IPS DF 6.9 (cell line): ENCODE measurements around the gene CAPN5.

Experiments
- DNase-seq: peaks from one replicate; pipeline ENCODE4 v3.0.0-alpha.2; 2013; ENCODE audit warnings: low read depth, low spot score
- H3K27ac ChIP-seq: one replicate; pipeline ENCODE4 v1.5.1; 2013; ENCODE audit warnings: low read length, control low read depth
- H3K27me3 ChIP-seq: 2 replicates; pipeline ENCODE4 v1.6.1; 2013; ENCODE audit warnings: mild to moderate bottlenecking, low read length; ENCODE audit not compliant: control insufficient read depth, insufficient read depth
- H3K36me3 ChIP-seq: 2 replicates; pipeline ENCODE4 v1.6.1; 2013; ENCODE audit warnings: low read length; ENCODE audit not compliant: control insufficient read depth, insufficient read depth
- H3K4me1 ChIP-seq: 2 replicates; pipeline ENCODE4 v1.6.1; 2013; ENCODE audit warnings: low read length; ENCODE audit not compliant: control insufficient read depth, insufficient read depth
- H3K4me3 ChIP-seq: 2 replicates; pipeline ENCODE4 v1.5.1; 2013; ENCODE audit warnings: mild to moderate bottlenecking, low read length
- H3K9me3 ChIP-seq: 2 replicates; pipeline ENCODE4 v1.6.1; 2013; ENCODE audit warnings: low read length, inconsistent platforms; ENCODE audit not compliant: control insufficient read depth, insufficient read depth
- WGBS: extraction: QIAGEN DNeasy Blood & Tissue Kit; methylation state at CpG from one replicate; pipeline ENCODE4 v1.1.7; 2013; ENCODE audit warnings: mixed read lengths, missing lambda C conversion rate; ENCODE audit not compliant: insufficient read length, insufficient coverage; 5-methylcytosine and 5-hydroxymethylcytosine counted together

Gene CAPN5

GRCh38 chr11:77172666-77172982 is 105.9 kb downstream of the CAPN5 start:
- H3K4me1 ChIP-seq, result peaks cover 23% of the 10 kb centered on the region
- WGBS, result no CpG with 5 or more reads among the region's 16 CpGs

GRCh38 chr11:77173494-77173893 is 106.7 kb downstream of the CAPN5 start:
- no CpG with 5 or more reads among the region's 10 CpGs for WGBS
- Histone ChIP-seq H3K4me3 (no peak overlapping the region), H3K9me3 (no peaks in the 10 kb centered on the region), H3K27me3 (no peaks in the 10 kb centered on the region), H3K36me3 (no peaks in the 10 kb centered on the region), H3K4me1 (peaks cover 23% of the 10 kb centered on the region), H3K27ac (no peak overlapping the region)
- DNase-seq, result no peak

More at GRCh38 chr11:77172666-77172982, 105.9 kb downstream of the CAPN5 start:
- H3K36me3 ChIP-seq, result no peaks in the 10 kb centered on the region
- H3K4me3 ChIP-seq, result no peak overlapping the region
- no peak overlapping the region for H3K27ac ChIP-seq
- H3K9me3 ChIP-seq, result no peaks in the 10 kb centered on the region
- no peak for DNase-seq
- no peaks in the 10 kb centered on the region for H3K27me3 ChIP-seq

- no CpG with 5 or more reads among the region's 16 CpGs for WGBS
- no peaks in the 10 kb centered on the region for H3K9me3 ChIP-seq
- H3K27me3 ChIP-seq, result no peaks in the 10 kb centered on the region
- peaks cover 23% of the 10 kb centered on the region for H3K4me1 ChIP-seq
- DNase-seq, result no peak
- H3K27ac ChIP-seq, result no peak overlapping the region
- no peak overlapping the region for H3K4me3 ChIP-seq
- H3K36me3 ChIP-seq, result no peaks in the 10 kb centered on the region; the same call in 1 of the 2 replicates
Observed at GRCh38 chr11:77174559-77174958, 107.8 kb downstream of the CAPN5 start.

- DNase-seq, result no peak
- no CpG with 5 or more reads among the region's 15 CpGs for WGBS
- Histone ChIP-seq H3K27me3 (no peaks in the 10 kb centered on the region), H3K4me1 (peaks cover 21% of the 10 kb centered on the region), H3K9me3 (no peaks in the 10 kb centered on the region), H3K27ac (no peak overlapping the region), H3K36me3 (no peaks in the 10 kb centered on the region; the same call in 1 of the 2 replicates), H3K4me3 (no peak overlapping the region)
Observed at GRCh38 chr11:77175021-77175842, 108.5 kb downstream of the CAPN5 start.
